Measurements from ENCODE around the gene PPFIA1.
"Not testable (repeated sequence)": the region's sequence is repeated elsewhere in the genome, so short reads cannot be mapped to it uniquely, and the experiment has no call there.

Gene PPFIA1

GRCh38 chr11:70252844-70253243, 17.6 kb upstream of the PPFIA1 start:
- DNase-seq: no peak

DNA sequence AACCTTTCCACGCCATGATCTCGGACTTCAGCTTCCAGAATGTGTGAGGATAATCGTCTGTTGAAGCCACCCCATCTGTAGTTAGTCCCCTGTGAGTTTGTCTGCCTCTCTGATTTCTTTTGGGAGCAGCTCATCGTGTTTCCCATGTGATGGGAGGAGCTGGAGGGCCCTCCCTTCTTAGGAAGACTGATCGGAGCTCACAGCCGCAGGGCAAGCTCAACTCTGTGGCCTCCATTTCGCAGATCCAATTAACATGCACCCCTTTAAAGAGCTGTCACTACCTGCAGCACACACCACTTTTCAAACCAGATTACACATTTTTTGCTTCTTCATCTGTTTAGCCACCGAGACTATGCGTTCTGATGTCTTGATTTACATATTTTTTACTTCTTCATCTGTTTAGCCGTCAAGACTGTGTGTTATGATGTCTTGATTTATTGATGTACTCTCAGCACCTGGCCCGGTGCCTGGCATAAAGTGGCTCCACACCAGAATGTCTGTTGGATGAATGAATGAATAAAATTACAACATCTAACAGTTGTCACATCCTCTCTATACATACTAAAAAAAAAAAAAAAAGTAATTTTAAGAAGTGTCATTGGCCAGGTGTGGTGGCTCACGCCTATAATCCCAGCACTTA, 14.9 kb upstream of the PPFIA1 start:
- no peak for DNase-seq

- not testable (repeated sequence) for DNase-seq
Observed at GRCh38 chr11:70259077-70259476, 11.4 kb upstream of the PPFIA1 start.

- no peak for DNase-seq
Observed at GRCh38 chr11:70262951-70263350, 7.5 kb upstream of the PPFIA1 start.

DNA sequence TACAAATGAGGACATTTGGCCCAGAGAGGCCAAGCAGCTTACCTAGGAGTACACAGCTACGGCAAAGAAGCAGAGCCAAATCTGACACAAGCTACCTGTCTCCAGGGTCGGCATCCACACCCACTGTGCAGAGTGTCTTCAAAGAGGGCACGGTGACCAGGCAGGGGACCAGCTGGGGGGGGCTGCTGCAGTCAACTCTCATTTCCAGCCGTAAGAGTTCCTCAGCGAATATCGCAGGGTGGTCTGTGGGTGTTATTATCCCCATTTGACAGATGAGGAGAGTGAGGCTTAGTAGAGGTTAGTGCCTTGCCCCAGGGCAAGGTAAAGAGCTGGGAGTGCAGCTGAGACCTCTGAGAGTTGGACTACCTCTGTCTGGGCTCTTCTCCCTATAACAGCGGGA, 7.1 kb upstream of the PPFIA1 start:
- no peak for DNase-seq

DNA sequence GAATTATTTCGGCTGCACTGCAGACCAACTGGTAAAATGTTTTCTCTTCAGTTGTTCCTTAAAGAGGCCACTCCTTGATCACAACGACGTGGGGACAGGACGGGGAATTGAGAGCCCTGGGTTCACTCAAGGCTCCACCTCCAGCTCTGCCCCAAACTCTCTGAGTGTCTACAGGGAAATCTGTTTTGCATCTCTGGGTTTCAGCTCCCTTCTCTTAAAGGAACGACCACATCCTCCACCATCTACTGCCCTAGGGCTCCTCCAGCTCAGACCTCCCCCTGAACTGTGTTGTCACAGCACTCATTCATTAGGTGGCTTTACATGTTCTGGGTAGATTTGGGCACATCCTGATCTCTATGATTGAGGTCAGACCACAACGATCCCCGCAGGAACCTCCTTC, 5.1 kb upstream of the PPFIA1 start:
- no peak for DNase-seq

DNA sequence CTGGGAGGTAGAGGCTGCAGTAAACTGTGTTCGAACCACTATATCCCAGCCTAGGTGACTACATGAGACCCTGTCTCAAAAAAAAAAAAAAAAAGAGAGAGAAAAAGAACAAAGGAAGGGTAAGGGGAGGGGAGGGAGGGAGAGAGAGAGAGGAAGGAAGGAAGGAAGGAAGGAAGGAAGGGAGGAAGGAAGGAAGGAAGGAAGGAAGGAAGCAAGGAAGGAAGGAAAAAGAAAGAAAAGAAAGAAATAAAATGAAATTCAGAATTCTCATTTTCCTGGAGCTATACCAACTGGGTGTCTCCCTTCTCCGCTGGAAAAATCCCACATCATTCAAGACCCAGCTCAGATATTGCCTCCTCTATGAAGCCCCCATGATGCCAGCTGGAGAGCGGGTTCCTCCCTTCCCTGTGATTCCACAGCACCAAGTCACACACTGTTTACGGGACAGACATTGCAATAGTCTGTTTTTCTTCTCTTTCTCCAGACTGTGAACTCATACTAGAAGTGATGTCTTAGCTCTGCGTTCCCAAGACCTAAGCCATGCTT, 3.0 kb upstream of the PPFIA1 start:
- DNase-seq: no peak

DNA sequence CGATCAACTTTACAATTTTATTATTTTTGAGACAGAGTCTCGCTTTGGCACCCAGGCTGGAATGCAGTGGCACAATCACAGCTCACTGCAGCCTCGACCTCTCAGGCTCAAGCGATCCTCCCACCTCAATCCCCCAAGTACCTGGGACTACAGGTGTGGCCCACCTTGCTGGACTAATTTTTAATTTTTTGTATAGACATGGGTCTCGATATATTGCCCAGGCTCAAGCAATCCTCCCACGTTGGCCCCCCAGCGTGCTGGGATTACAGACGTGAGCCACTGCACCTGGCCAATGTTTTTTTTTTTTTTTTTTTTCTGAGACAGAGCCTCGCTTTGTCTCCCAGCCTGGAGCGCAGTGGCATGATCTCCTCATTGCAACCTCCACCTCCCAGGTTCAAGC, 2.0 kb upstream of the PPFIA1 start:
- no peak for DNase-seq

GRCh38 chr11:70270877-70271648, 573 bp downstream of the PPFIA1 start:
- no peak for DNase-seq

DNA sequence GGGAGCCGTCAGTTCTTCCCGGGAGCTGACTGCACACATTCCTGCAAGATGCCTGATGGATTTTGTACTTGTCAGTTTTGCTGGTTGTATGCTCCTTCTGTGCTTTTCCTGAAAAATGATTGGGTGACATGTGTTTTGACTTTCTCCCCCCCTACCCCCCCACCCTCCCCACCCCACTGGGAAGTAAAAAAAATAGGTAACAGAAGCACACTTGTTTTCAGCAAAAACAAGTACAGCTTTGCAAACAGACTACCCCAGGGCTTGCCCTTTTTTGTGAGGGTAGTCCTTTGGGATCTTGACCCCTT, 1.1 kb downstream of the PPFIA1 start:
- DNase-seq: no peak

GRCh38 chr11:70272009-70272408, 1.5 kb downstream of the PPFIA1 start:
- no peak for DNase-seq

GRCh38 chr11:70278994-70279393, 8.5 kb downstream of the PPFIA1 start:
- DNase-seq: no peak

DNA sequence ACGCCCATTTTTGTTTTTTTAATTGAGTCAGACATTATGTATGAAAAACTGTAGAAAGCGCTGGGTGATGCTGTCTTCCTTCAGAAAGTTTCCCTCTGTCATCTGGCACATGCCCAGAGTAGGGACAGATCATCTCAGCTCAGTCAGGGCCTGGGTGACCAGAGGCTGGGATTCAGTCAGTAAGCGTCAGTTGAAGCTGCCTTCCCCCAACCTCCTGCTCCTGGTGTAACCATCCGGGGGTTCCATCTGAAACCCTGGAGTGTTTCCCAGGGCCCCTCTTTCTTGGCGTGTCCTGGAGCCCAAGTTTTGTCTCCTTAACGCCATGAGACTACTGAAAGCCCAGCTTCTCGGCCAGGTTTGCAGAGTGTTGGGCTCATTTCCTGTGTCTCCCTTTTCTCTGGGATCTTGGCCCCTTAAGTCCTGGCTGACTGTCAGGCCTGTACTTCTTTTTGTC, 10.7 kb downstream of the PPFIA1 start:
- DNase-seq: no peak

GRCh38 chr11:70282012-70282411, 11.5 kb downstream of the PPFIA1 start:
- no peak for DNase-seq

DNA sequence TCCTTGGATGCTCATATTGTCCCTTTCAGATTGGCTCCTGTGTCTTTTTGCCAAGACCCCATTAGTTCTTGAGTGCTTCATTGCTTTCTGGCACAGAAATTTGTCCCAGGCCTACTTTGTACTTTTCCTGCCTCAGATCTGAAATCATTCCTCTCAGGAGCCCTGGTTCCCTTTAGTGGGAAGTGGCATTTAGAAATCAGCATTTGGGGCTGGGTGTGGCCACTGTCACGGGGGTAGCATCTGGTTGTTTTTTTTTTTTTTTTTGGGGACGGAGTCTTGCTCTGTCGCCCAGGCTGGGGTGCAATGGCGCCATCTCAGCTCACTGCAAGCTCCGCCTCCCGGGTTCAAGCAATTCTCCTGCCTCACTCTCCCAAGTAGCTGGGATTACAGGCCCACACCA, 18.2 kb downstream of the PPFIA1 start:
- DNase-seq: no peak

DNA sequence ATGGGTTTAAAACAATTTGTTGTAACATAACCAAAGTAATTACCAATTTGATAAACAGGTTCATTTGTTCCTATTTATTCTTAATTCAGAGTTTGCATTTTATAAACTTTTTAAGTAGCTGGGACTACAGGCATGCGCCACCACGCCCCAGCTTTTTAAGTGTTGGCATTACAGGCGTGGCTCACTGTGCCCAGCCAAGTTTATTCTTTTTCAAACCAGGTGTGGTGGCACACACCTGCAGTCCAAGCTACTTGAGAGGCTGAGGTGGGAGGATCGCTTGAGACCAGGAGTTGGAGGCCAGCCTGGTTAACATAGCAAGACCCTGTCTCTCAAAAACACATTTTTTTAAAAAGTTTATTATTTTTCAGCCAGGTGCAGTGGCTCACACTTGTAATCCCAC, 19.1 kb downstream of the PPFIA1 start:
- DNase-seq: no peak

DNA sequence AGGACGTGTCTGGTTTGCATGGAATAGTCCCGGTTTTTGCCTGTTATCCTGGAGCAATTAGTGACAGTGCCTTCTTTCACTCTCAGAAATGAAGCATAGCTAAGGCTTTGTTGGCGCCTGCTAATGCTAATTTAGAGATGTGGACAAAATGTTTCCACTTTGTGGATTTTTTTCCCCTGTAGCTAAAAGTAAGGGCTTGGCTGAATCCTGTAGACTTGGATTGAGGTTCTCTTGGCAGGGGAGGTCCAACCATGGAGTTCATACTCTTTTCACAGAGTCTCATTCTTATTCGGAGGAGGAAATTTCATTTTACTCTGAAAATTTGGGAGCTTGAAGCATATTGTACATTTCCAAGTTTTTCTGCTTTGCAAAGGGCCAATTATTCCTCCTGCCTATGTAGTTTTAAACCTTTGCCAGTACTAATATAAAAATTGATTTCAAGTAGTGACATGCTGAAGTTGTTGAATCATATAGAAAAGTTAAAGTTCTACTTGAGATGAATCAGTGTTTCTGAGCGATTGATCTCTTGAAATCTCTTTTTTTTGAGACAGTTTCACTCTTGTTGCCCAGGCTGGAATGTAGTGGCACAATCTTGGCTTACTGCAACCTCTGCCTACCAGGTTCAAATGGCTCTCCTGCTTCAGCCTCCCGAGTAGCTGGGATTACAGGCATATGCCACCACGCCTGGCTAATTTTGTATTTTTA, 20.0 kb downstream of the PPFIA1 start:
- no peak for DNase-seq

DNA sequence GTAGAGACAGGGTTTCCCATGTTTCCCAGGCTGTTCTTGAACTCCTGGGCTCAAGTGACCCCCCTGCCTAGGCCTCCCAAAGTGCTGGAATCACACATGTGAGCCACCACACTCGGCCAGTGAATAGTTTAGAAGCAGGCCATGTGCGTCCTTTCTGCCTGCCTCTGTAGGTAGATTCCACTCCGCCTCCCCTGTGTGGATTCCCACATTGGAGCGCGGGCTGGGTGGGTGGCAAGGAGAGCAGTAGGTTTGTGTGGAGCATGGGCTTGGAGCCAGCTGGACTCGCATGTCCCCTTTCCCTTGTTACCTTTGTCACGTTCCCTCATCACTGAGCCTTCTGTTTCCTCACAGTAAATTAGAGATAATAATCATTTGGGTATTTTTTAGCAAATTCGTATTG, 21.7 kb downstream of the PPFIA1 start:
- DNase-seq: no peak

DNA sequence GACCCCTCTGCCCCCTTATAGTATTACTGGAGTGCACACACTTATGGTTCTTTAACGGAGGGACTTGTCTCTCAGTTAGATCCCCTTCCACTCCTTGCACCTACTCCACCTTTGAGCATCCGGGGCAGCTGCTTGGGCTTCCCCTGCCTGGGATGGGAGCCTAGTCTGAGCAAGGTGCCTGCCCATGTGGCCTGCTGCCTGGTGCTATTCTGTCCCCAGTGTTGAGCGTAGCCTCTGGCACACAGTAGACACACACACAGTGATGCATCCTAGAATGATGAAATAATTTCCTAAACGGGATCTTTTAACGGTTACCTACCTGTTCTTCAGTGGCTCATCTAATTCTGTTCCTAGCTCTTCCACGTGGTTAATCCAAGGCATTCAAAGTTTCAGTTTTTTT, 22.4 kb downstream of the PPFIA1 start:
- no peak for DNase-seq

GRCh38 chr11:70295166-70295565, 24.7 kb downstream of the PPFIA1 start:
- not testable (repeated sequence) for DNase-seq

DNA sequence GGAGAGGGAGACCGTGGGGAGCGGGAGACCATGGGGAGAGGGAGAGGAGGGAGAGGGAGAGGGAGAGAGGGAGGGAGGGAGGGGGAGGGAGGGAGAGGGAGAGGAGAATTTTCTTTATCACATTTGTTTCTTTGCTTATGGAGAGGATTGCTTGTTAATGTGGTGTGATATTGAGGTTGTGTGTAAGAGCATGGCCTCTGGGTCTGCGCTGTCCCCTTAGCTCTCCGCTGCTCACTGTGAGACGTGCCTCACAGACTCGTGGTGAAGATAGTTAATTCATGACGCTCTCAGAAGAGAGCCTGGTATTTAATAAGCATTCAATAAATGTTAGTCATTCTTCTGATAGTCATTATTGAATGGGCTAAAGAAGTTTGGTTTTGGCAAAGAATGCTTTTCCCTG, 26.2 kb downstream of the PPFIA1 start:
- no peak for DNase-seq

DNA sequence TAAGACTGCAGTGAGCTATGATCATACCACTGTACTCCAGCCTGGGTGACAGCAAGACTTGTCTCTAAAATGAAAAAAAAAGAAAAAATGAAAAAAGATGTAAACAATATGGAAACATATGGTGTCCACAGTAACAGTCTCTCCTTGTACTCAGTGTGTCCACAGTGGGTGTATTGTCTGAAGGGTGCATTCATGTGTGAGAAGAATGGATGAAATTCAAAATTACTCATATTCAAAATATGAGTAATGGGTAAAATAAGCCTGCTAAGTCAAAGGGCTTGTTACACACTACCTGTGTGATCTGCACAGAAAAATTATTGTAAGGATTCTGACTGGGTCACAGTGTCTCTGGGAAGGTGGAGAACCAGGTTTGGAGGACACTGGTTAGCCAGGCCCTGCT, 26.9 kb downstream of the PPFIA1 start:
- no peak for DNase-seq

GRCh38 chr11:70298243-70298915, 27.9 kb downstream of the PPFIA1 start:
- no peak for DNase-seq

All from GDM1 (cell line).